HEK293 (cell line): ENCODE measurements around the gene OGFOD3.

Experiments
- GLIS2 ChIP-seq: fragments of 450-650 bp; formaldehyde crosslinking; IDR thresholded peaks from 2 replicates; pipeline ENCODE4 v1.5.1; 2016; ENCODE audit warnings: missing biosample characterization, missing genetic modification characterization
- KLF10 ChIP-seq: fragments of 450-650 bp; IDR thresholded peaks from 2 replicates; pipeline ENCODE4 v1.5.1; 2018; ENCODE audit warnings: missing biosample characterization, mild to moderate bottlenecking, missing genetic modification characterization
- OSR2 ChIP-seq: fragments of 450-650 bp; formaldehyde crosslinking; IDR thresholded peaks from 2 replicates; pipeline ENCODE4 v1.5.1; 2016; ENCODE audit warnings: missing biosample characterization, missing genetic modification characterization
- SALL2 ChIP-seq: fragments of 450-650 bp; formaldehyde crosslinking; IDR thresholded peaks from 2 replicates; pipeline ENCODE4 v1.5.0; 2017; ENCODE audit warnings: missing biosample characterization, mild to moderate bottlenecking, missing genetic modification characterization, borderline replicate concordance
- TCF7L2 ChIP-seq: IDR thresholded peaks from 2 replicates; pipeline ENCODE4 v1.6.1; 2011; ENCODE audit warnings: low read depth, mild to moderate bottlenecking, inconsistent platforms, low read length, moderate library complexity, borderline replicate concordance
- TRIM28 ChIP-seq: IDR thresholded peaks from 2 replicates; pipeline ENCODE4 v1.6.1; 2011; ENCODE audit warnings: low read length, control low read depth, borderline replicate concordance
- ZEB2 ChIP-seq: fragments of 450-650 bp; formaldehyde crosslinking; IDR thresholded peaks from 2 replicates; pipeline ENCODE4 v1.5.1; 2016; ENCODE audit warnings: missing biosample characterization, missing genetic modification characterization
- ZNF146 ChIP-seq: fragments of 450-650 bp; formaldehyde crosslinking; IDR thresholded peaks from 2 replicates; pipeline ENCODE4 v1.5.1; 2016; ENCODE audit warnings: missing biosample characterization, missing genetic modification characterization
- ZNF184 ChIP-seq: fragments of 450-650 bp; IDR thresholded peaks from 2 replicates; pipeline ENCODE4 v1.5.1; 2018; ENCODE audit warnings: missing biosample characterization, mild to moderate bottlenecking, missing genetic modification characterization
- ZNF214 ChIP-seq: fragments of 450-650 bp; formaldehyde crosslinking; IDR thresholded peaks from 2 replicates; pipeline ENCODE4 v1.5.1; 2017; ENCODE audit warnings: missing biosample characterization, mild to moderate bottlenecking, missing genetic modification characterization, borderline replicate concordance
- ZNF223 ChIP-seq: fragments of 450-650 bp; formaldehyde crosslinking; IDR thresholded peaks from 2 replicates; pipeline ENCODE4 v1.5.1; 2016; ENCODE audit warnings: missing biosample characterization, missing genetic modification characterization
- ZNF24 ChIP-seq: fragments of 450-650 bp; formaldehyde crosslinking; IDR thresholded peaks from 2 replicates; pipeline ENCODE4 v1.5.1; 2016; ENCODE audit warnings: missing biosample characterization, missing genetic modification characterization
- ZNF292 ChIP-seq: fragments of 450-650 bp; formaldehyde crosslinking; IDR thresholded peaks from 2 replicates; pipeline ENCODE4 v1.5.1; 2016; ENCODE audit warnings: low read depth, missing biosample characterization, missing genetic modification characterization, borderline replicate concordance
- ZNF324 ChIP-seq: fragments of 450-650 bp; formaldehyde crosslinking; IDR thresholded peaks from 2 replicates; pipeline ENCODE4 v1.5.1; 2016; ENCODE audit warnings: missing biosample characterization, missing genetic modification characterization
- ZNF335 ChIP-seq: fragments of 450-650 bp; formaldehyde crosslinking; conservative IDR thresholded peaks from 2 replicates; pipeline ENCODE4 v1.5.1; 2016; ENCODE audit warnings: missing biosample characterization, missing genetic modification characterization
- ZNF510 ChIP-seq: fragments of 450-650 bp; formaldehyde crosslinking; IDR thresholded peaks from 2 replicates; pipeline ENCODE4 v1.5.1; 2018; ENCODE audit warnings: mild to moderate bottlenecking, missing genetic modification characterization, missing biosample characterization; ENCODE audit not compliant: insufficient replicate concordance
- ZNF529 ChIP-seq: fragments of 450-650 bp; formaldehyde crosslinking; IDR thresholded peaks from 2 replicates; pipeline ENCODE4 v1.5.1; 2017; ENCODE audit warnings: missing genetic modification characterization, missing biosample characterization; ENCODE audit not compliant: insufficient replicate concordance
- ZNF548 ChIP-seq: fragments of 450-650 bp; formaldehyde crosslinking; IDR thresholded peaks from 2 replicates; pipeline ENCODE4 v1.5.1; 2016; ENCODE audit warnings: missing biosample characterization, missing genetic modification characterization
- ZNF561 ChIP-seq: fragments of 450-650 bp; IDR thresholded peaks from 2 replicates; pipeline ENCODE4 v1.5.1; 2018; ENCODE audit warnings: missing biosample characterization, missing genetic modification characterization, borderline replicate concordance
- ZNF664 ChIP-seq: fragments of 450-650 bp; formaldehyde crosslinking; IDR thresholded peaks from 2 replicates; pipeline ENCODE4 v1.5.1; 2016; ENCODE audit warnings: missing biosample characterization, missing genetic modification characterization
- ZNF677 ChIP-seq: fragments of 450-650 bp; IDR thresholded peaks from 2 replicates; pipeline ENCODE4 v1.5.0; 2018; ENCODE audit warnings: missing biosample characterization, mild to moderate bottlenecking, missing genetic modification characterization, moderate library complexity
- ZNF776 ChIP-seq: fragments of 450-650 bp; formaldehyde crosslinking; IDR thresholded peaks from 2 replicates; pipeline ENCODE4 v1.5.0; 2017; ENCODE audit warnings: missing biosample characterization, missing genetic modification characterization, borderline replicate concordance
- ZNF777 ChIP-seq: fragments of 450-650 bp; formaldehyde crosslinking; IDR thresholded peaks from 2 replicates; pipeline ENCODE4 v1.5.1; 2017; ENCODE audit warnings: missing biosample characterization, missing genetic modification characterization, borderline replicate concordance
- ZNF843 ChIP-seq: fragments of 450-650 bp; formaldehyde crosslinking; IDR thresholded peaks from 2 replicates; pipeline ENCODE4 v1.5.1; 2016; ENCODE audit warnings: missing biosample characterization, missing genetic modification characterization
- ZSCAN30 ChIP-seq: fragments of 450-650 bp; IDR thresholded peaks from 2 replicates; pipeline ENCODE4 v1.5.1; 2018; ENCODE audit warnings: missing biosample characterization, mild to moderate bottlenecking, missing genetic modification characterization, moderate library complexity
- TF ChIP-seq, protein P1 (sequence below): fragments of 450-650 bp; formaldehyde crosslinking; IDR thresholded peaks from 2 replicates; pipeline ENCODE4 v1.5.1; 2016; ENCODE audit warnings: missing biosample characterization, missing genetic modification characterization
- TF ChIP-seq, protein P2 (sequence below): fragments of 450-650 bp; formaldehyde crosslinking; IDR thresholded peaks from 2 replicates; pipeline ENCODE4 v1.5.1; 2016; ENCODE audit warnings: missing biosample characterization, missing genetic modification characterization
- TF ChIP-seq, protein P3 (sequence below): fragments of 450-650 bp; IDR thresholded peaks from 2 replicates; pipeline ENCODE4 v1.5.1; 2018; ENCODE audit warnings: missing biosample characterization, mild to moderate bottlenecking, missing genetic modification characterization
- TF ChIP-seq, protein P4 (sequence below): fragments of 450-650 bp; formaldehyde crosslinking; IDR thresholded peaks from 2 replicates; pipeline ENCODE4 v1.5.1; 2016; ENCODE audit warnings: missing biosample characterization, missing genetic modification characterization, borderline replicate concordance

OGFOD3 gene

GRCh38 chr17:82458179-82458884 lies 39.9 kb upstream of the OGFOD3 start, which contains the start of gene NARF (continued):
- 0 out of 2 replicates have a peak, but pooled peaks have one; percentile 37 for TF ChIP-seq ZNF146 (tag by site-specific recombination)
- TF ChIP-seq GLIS2 (tag by site-specific recombination): peak; percentile 99
- peak; percentile 66; the same call in 1 of the 2 replicates for TF ChIP-seq ZNF843 (tag by site-specific recombination)
- TF ChIP-seq, protein P1, sequence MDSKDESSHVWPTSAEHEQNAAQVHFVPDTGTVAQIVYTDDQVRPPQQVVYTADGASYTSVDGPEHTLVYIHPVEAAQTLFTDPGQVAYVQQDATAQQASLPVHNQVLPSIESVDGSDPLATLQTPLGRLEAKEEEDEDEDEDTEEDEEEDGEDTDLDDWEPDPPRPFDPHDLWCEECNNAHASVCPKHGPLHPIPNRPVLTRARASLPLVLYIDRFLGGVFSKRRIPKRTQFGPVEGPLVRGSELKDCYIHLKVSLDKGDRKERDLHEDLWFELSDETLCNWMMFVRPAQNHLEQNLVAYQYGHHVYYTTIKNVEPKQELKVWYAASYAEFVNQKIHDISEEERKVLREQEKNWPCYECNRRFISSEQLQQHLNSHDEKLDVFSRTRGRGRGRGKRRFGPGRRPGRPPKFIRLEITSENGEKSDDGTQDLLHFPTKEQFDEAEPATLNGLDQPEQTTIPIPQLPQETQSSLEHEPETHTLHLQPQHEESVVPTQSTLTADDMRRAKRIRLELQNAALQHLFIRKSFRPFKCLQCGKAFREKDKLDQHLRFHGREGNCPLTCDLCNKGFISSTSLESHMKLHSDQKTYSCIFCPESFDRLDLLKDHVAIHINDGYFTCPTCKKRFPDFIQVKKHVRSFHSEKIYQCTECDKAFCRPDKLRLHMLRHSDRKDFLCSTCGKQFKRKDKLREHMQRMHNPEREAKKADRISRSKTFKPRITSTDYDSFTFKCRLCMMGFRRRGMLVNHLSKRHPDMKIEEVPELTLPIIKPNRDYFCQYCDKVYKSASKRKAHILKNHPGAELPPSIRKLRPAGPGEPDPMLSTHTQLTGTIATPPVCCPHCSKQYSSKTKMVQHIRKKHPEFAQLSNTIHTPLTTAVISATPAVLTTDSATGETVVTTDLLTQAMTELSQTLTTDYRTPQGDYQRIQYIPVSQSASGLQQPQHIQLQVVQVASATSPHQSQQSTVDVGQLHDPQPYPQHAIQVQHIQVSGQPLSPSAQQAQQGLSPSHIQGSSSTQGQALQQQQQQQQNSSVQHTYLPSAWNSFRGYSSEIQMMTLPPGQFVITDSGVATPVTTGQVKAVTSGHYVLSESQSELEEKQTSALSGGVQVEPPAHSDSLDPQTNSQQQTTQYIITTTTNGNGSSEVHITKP (tag by site-specific recombination): peak; percentile 96
- 0 out of 2 replicates have a peak, but pooled peaks have one; percentile 71 for TF ChIP-seq ZNF184 (tag by site-specific recombination)
- TF ChIP-seq ZNF776 (tag by site-specific recombination): no peak
- TF ChIP-seq, protein P2, sequence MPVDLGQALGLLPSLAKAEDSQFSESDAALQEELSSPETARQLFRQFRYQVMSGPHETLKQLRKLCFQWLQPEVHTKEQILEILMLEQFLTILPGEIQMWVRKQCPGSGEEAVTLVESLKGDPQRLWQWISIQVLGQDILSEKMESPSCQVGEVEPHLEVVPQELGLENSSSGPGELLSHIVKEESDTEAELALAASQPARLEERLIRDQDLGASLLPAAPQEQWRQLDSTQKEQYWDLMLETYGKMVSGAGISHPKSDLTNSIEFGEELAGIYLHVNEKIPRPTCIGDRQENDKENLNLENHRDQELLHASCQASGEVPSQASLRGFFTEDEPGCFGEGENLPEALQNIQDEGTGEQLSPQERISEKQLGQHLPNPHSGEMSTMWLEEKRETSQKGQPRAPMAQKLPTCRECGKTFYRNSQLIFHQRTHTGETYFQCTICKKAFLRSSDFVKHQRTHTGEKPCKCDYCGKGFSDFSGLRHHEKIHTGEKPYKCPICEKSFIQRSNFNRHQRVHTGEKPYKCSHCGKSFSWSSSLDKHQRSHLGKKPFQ (tag by site-specific recombination): no peak
- TF ChIP-seq ZNF664 (tag by site-specific recombination): no peak
- TF ChIP-seq ZNF529: no peak
- TF ChIP-seq ZNF24: peak; percentile 36; the same call in 1 of the 2 replicates
- TF ChIP-seq ZNF510 (tag by site-specific recombination): no peak
- 0 out of 2 replicates have a peak, but pooled peaks have one; percentile 6 for TF ChIP-seq OSR2 (tag by site-specific recombination)
- TF ChIP-seq ZNF214: no peak
- no peak for TF ChIP-seq ZNF548 (tag by site-specific recombination)
- TF ChIP-seq ZNF677 (tag by site-specific recombination): peak; percentile 24; the same call in 1 of the 2 replicates
- no peak for TF ChIP-seq ZNF292 (tag by site-specific recombination)
- peak; percentile 35; the same call in 1 of the 2 replicates for TF ChIP-seq KLF10 (tag by site-specific recombination)
- no peak for TF ChIP-seq ZNF777 (tag by site-specific recombination)
- TF ChIP-seq SALL2 (tag by site-specific recombination): no peak
- peak; percentile 99 for TF ChIP-seq ZEB2 (tag by site-specific recombination)
- peak; percentile 96 for TF ChIP-seq TCF7L2
- no peak for TF ChIP-seq ZNF223 (tag by site-specific recombination)
- peak; percentile 70 for TF ChIP-seq ZSCAN30 (tag by site-specific recombination)
- TF ChIP-seq ZNF561: peak; percentile 65; the same call in 1 of the 2 replicates
- TF ChIP-seq, protein P3, sequence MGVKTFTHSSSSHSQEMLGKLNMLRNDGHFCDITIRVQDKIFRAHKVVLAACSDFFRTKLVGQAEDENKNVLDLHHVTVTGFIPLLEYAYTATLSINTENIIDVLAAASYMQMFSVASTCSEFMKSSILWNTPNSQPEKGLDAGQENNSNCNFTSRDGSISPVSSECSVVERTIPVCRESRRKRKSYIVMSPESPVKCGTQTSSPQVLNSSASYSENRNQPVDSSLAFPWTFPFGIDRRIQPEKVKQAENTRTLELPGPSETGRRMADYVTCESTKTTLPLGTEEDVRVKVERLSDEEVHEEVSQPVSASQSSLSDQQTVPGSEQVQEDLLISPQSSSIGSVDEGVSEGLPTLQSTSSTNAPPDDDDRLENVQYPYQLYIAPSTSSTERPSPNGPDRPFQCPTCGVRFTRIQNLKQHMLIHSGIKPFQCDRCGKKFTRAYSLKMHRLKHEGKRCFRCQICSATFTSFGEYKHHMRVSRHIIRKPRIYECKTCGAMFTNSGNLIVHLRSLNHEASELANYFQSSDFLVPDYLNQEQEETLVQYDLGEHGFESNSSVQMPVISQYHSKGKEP (tag by site-specific recombination): no peak; the same call in 1 of the 2 replicates
- TF ChIP-seq, protein P4, sequence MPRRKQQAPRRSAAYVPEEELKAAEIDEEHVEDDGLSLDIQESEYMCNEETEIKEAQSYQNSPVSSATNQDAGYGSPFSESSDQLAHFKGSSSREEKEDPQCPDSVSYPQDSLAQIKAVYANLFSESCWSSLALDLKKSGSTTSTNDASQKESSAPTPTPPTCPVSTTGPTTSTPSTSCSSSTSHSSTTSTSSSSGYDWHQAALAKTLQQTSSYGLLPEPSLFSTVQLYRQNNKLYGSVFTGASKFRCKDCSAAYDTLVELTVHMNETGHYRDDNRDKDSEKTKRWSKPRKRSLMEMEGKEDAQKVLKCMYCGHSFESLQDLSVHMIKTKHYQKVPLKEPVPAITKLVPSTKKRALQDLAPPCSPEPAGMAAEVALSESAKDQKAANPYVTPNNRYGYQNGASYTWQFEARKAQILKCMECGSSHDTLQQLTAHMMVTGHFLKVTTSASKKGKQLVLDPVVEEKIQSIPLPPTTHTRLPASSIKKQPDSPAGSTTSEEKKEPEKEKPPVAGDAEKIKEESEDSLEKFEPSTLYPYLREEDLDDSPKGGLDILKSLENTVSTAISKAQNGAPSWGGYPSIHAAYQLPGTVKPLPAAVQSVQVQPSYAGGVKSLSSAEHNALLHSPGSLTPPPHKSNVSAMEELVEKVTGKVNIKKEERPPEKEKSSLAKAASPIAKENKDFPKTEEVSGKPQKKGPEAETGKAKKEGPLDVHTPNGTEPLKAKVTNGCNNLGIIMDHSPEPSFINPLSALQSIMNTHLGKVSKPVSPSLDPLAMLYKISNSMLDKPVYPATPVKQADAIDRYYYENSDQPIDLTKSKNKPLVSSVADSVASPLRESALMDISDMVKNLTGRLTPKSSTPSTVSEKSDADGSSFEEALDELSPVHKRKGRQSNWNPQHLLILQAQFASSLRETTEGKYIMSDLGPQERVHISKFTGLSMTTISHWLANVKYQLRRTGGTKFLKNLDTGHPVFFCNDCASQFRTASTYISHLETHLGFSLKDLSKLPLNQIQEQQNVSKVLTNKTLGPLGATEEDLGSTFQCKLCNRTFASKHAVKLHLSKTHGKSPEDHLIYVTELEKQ (tag by site-specific recombination): 0 out of 2 replicates have a peak, but pooled peaks have one; percentile 40
- TF ChIP-seq TRIM28: no peak
- TF ChIP-seq ZNF324 (tag by site-specific recombination): peak; percentile 40; the same call in 1 of the 2 replicates
- TF ChIP-seq ZNF335 (tag by site-specific recombination): peak; percentile 77
